Globus pallidus (tissue), 1 donor: ENCODE results near the gene PLEKHG1.

Experiments
- DNase-seq: peaks from one replicate; pipeline ENCODE4 v3.0.0-alpha.2; 2015; ENCODE audit warnings: low spot score

Gene PLEKHG1

DNA sequence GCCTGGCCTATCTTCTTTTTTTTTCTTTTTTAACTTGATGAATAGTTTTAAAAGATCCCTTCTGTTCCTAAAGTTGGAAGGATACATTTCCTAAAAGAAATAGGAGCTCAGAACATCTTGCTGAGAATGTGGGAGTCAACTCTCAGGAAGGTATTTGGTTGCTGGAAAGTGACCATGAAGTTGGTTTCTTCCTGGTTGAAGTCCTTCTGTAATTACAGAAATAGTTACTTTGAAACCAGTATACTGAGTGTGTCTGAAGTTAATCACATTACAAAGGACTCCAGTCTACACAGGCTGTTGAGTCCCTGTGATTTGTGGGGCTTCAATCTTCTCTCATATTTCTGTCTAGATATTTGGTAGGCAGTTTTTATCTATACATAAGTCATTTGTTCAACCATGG, 9.8 kb upstream of the PLEKHG1 start:
- no peak for DNase-seq

DNA sequence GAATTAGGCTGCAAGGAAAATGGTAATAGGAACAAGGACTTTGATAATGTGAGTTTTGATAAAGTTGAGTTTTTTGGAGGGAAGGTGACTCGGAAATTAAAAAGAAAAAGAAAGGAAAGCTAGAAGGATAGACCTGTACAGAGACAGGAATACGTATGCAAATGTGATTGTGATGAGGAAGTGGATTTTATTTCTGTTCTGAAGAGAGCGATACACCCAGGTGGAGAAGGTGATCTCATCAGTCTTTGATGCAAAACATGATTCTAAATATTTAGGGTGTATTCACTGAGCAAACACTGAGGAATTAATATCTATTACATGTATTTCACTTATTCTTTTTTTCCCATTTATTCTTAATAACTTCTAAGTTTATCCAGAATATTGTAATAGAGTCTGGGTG, 9.2 kb upstream of the PLEKHG1 start:
- no peak for DNase-seq

DNA sequence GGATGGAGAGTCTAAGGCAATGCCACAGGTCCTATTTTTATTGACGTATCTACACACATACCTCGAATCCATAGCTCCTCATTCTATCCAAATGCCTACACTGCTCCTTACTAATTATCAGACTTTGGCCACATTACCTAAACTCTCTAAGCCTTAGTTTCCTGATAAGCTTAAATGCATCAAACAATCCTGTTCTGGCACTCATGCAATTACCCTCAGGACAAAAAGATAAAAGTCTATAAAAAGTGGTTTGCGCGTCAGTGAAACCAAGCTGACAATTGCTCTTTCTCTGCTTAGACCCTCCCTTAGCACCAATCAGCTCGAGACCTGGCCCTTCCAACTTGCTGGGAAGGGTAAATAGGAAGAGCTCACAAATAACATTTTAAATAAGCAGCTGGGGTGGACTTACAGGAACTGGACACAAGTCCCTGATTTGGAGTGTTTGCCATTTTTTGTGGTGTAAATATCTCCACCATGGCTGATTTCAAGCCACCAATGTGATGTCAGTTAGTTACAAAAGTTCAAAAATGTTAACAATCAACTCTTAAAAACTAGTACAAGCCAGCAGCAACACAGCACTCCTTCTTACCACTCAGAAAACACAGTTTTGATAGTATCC, 7.2 kb upstream of the PLEKHG1 start:
- no peak for DNase-seq

DNA sequence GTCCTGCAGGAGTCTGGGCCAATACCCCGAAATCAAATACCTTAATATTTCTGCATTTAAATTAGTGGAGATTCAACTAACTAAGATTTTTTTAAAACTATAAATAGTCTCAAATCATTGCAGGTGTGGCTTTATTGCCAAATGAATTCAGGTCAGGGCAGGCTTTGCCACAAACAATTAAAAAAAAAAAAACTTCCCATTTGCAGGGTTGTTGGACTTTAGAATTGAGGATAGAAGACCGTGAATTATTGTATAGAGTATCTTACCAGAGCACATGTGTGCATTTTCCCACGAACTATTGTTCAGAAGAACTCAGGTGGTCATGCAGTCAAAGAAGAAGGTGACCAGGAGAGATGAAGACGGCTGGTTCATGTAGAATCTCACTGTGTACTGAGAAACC, 6.6 kb upstream of the PLEKHG1 start:
- DNase-seq: no peak

DNA sequence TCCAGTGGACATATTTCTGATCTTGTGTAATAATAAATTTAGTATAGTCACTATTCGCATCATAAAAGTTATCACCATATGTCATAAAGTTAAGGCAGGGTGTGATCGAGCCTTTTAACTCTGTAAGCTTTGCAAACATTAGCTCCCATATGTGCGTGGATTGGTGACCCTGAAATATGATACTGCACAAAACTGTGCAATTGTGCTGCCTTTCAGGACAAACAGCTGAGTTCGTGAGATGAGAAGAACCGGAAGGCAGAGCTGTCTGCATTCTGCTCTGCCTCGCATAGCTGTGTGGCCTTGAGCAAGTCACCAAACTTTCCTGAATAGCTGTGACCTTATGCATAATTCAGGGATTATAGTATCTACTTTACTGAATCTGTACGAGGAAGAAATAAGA, 3.2 kb upstream of the PLEKHG1 start:
- no peak for DNase-seq

DNA sequence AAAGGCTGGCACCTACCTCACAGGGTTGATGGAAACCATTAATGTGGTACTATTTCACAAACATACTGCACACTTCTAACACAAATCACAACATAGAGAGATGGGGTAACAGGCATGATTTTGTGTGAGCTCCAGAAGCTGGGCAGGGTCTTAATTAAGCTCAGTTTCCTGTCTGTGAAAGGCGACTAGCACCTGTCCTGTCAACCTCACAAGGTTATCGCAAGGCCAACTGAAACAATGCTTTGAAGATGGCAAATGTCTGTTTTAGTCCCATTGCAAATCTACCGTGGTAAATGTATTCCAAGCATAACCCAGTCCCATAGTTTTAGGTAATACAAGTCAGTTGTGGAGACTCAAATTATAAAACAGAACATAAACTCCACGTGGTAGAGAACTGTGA, 1.3 kb upstream of the PLEKHG1 start:
- no peak for DNase-seq

DNA sequence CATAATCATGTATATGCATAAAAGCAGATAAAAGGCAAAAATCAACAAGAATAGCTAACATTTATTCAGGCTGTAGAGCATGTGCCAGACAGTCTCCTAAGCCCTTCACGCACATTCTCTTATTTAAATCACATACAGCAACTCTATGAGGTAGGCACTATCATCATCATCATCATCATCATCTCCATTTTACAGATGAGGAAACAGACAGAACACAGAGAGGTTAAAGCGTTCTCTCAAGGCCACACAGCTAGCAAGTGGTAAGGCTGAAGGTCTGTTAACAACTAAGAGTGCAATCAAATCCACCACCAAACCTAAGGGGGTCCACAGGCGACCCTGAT, 857 bp upstream of the PLEKHG1 start:
- DNase-seq: no peak

DNA sequence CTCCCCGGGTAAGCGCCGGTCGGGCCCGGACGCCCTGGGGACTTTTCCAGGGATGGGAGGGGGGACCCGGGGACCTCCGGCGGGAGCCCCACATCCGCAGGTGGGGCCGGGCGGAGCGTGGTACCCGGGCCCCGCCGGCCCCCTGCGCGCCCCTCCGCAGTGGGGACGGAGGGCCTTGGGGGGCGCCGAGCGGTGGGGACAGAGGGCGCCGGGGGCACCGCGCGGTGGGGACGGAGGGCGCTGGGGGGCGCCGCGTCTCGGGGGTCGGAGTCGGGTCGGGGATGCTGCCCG, 270 bp downstream of the PLEKHG1 start:
- no peak for DNase-seq

DNA sequence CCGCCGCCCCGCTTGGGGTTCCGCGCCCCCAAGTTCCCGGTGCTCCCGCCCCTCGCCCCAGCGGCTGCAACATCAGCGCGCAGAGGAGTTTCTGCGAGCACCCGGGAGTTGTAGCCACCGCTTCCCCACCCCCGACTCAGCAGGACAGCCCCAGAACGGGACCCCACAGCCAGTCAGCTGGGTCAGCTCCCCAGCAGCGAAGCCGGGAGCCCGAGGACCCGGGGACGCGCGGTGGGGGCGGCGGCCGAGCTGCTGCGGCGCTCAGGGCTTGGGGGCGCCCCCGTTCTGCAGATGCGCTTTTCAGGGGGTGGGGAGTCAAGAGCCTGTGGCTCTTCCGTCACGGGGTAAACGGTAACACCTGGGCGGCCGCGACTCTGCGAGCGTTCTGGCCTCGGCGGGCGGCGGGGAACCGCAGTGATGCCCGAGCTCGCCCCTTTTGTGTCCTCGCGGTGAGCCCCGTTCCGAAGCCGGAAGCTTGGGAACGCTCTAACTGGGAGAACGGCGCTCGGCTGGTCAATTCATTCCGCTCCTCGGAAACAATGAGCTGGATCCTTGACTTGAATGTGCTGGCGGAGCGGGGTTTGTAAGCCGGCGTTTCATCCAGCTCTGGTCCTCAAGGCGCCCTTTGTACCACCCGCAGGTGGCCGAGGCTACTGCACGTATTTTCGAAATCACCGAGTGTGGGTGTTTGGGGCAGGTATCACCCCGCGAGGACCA, 774 bp downstream of the PLEKHG1 start:
- peak; percentile 43 for DNase-seq

DNA sequence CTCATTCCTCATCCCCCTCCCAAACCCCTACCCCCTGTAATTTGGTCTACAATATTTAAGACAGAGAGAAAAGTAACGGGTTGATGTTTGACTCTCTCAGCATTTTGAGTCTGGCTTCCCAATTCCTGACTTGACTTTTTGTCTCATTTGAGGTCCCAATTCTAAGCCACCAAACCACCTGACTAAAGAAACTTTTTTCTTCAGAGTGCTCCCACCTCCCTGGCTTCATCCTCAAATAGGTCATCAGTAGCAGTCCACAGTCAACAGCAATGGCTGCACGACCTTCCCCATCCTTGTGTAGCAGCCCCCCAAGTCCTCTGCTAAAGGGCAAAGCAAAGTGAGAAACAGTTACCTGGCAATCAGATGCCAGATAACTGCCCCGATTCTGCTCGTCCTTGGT, 1.8 kb downstream of the PLEKHG1 start:
- no peak for DNase-seq

DNA sequence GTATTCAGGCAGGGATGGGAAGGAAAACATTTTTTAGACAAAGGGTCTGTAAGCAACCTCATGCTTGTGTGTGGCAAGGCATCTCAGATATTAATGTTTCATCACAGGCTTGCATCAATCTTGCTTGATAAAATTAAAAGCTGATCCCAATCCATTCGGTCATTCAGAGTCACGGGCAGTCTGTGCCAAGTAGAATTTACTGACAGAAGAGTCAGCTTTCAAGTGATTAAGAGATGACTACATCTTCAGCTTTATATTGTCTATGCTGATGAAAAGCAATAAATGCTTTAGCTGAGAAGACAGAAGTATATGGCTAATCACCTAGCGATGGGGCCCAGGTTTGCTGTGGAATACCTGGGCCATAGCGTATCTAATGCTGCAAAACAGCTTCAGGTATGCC, 3.5 kb downstream of the PLEKHG1 start:
- DNase-seq: no peak

DNA sequence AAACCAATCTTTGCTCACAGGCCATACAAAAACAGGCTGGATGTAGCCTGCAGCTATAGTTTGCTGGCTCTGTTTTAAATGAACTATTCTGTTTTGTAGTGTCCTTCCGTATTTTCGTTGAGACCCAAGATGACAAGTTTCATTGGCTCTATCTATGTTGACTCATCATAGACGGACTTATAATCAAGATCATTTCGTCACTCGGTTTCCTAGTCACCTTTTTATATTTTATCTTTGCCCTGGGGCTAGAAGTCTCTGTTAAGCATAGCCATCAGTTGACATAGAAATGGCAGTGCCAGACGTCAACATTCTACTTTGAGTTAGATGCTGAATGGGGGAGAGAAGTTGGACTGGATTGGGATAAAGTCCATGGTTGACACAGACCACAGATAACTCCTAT, 4.8 kb downstream of the PLEKHG1 start:
- no peak for DNase-seq

DNA sequence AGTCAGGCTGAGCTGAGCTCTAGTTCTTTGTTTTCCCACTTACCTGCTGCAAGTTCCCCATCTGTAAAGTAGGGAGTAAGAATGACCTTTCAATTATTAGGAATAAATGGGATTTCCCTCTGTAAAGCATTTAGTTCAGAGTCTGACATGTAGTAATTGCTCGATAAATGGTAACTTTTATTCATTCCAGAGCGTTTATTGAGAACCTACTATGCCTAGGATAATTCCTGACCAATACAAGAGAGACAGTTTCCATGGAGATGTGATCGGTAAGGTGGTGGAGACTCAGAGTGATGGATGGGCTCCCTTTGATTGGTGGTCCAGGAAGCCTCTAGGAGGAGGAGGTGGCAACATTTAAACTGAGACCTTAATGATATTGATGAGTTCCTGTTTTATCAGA, 5.6 kb downstream of the PLEKHG1 start:
- no peak for DNase-seq

DNA sequence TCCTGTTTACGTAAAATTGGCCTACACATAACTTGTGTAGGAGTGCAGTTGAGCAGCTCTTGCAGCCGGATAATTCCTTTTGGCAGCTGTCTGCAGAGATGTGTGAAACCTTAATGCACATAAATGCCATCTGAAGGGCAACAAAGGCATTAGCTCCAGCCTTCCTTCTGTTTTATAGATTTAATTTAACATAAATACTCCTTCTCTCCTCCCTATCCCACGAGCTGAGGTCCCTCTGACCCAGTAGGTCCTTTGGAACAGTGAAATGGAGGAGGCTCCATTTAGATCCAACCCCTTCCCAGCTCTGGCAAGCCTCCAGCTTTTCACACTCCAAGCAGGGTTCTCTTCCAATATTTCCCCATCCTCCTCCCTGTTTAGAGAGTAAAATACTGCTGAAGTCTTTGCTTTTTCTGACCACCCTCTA, 6.5 kb downstream of the PLEKHG1 start:
- no peak for DNase-seq

DNA sequence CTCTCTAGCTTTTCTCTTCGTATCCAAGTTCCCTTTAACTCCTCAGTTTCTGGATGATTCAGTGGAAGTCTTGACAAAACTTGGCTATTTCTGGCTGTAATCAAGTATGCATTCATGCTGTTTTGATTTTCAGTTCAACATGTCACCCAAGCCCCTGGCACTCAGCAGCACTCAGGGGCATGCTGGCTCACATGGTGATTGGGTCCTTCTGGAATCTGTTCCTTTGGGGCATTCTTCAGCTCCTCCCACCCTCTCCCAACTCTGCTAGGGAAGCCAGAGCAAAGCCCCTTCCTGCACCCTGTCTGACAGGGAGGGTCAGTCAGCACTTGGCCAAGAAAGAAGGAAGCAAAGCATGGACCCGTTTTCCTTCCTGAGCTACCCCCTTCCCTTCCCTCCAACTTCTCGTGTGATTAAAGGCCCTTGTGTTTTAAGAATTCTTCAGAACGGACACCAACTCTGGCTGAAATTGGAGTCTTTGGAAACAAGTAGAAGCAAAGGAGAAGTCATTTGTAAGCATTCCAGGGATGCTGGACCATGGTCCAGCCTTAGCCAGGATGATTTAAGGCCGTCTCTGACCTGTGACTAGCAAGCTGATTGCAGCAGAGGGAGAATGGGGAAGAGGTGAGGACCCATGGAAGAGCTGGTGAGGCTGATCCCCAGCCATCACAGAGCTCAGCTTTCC, 7.1 kb downstream of the PLEKHG1 start:
- DNase-seq: no peak

DNA sequence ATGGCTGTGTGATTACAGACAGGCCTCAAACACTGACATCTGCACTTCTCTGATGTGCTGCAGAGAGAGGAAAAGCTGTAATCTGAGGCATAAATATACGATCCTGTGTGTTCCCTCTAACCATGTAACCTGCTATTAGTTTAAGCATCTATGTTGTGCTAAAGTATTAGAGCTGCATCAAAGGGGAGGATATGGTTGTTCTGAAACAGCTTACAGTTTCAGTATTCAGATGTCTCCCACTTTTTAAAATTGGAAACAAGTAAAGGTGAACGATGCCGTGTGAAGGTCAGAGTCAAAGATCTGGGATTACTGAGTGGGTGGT, 7.6 kb downstream of the PLEKHG1 start:
- DNase-seq: no peak

DNA sequence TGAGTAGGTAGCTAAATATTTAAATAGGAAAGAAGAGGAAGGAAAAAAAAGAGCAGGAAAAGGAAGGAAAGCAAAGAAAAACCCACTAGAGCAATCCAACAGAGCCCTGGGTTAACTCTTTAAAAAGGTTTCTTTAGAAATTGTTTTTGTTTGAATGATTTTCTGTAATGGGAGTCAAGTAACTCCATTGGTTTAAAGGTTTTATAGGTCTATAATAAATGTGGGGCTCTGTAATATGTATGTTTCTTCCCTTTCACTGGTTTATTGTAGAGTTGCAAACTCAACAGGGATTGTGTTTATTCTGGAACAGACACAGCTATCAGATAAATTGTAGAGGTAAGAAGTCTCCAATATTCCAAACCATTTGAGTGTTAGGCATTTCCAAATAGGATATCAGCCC, 10.9 kb downstream of the PLEKHG1 start:
- DNase-seq: no peak

DNA sequence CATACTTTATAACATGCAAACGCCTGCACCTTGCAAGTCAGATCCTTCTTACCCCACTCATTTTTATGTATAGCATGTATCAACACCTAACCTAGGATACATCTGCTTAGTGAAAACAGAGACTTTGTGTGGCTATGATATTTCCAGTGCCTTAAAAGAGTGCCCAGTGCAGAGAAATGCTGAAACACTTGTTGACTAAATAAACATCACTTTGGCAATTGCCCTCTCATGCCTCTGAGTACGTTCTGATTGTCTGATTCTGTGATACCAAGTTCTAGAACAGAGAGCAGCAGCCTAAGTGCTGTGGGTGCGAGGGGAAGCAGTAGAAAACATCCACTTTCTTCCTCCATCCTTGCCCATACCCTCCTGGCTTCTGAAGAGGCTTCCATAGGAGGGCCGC, 13.6 kb downstream of the PLEKHG1 start:
- no peak for DNase-seq

DNA sequence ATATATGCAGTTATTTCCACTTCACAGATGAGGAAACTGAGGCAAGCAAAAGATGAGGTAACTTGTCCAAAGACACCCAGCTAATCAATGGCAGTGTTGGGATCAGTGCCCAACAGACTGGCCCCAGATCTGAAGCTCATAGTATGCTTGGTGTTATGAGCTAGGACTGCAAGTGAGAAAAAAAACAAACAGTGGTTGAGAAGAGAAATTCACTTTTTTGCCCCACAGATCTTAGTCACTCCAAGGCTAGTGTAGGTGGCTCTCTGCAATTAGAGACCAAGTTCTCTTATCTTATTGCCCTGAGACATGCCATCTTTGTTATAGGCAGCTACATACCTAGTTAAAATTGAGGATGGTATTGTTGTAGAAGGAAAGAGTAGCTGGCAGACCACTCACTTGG, 16.3 kb downstream of the PLEKHG1 start:
- DNase-seq: no peak

DNA sequence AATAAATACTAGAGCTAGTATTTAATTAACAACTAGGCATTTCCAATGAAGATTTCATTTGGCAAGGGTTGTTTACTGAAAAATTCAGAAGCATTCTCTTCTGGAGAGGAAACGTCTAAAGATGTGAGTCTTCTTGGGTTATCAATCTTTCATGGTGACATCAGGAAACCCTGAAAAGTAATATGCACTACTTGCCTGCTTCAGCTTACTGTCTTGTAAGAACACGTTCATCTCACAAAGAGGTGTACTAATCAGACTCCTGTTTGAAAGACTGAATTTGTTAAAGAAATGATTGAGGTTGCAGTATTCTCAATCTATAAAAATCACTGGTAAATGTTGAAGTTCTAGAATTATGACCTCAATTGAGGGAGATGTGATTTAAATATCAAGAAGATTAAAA, 16.9 kb downstream of the PLEKHG1 start:
- no peak for DNase-seq

DNA sequence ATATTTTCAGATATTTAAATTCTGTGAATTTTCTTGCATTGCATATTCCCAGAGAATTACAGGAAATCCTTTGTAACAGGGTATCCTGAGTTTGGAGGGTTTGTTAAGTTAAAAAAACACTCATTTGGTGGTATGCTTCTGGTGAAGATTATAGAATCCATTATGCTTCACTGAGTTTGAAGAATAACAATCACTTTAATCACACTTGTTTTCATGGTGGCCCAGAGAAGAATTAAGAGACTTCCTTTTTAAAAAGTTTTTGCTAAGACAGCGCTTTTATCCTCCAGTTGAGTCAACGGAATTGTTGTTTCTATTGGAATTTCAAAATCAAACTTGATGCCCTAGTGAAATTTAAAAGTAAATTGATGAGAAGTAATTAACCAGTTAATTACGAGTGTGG, 17.4 kb downstream of the PLEKHG1 start:
- DNase-seq: no peak

DNA sequence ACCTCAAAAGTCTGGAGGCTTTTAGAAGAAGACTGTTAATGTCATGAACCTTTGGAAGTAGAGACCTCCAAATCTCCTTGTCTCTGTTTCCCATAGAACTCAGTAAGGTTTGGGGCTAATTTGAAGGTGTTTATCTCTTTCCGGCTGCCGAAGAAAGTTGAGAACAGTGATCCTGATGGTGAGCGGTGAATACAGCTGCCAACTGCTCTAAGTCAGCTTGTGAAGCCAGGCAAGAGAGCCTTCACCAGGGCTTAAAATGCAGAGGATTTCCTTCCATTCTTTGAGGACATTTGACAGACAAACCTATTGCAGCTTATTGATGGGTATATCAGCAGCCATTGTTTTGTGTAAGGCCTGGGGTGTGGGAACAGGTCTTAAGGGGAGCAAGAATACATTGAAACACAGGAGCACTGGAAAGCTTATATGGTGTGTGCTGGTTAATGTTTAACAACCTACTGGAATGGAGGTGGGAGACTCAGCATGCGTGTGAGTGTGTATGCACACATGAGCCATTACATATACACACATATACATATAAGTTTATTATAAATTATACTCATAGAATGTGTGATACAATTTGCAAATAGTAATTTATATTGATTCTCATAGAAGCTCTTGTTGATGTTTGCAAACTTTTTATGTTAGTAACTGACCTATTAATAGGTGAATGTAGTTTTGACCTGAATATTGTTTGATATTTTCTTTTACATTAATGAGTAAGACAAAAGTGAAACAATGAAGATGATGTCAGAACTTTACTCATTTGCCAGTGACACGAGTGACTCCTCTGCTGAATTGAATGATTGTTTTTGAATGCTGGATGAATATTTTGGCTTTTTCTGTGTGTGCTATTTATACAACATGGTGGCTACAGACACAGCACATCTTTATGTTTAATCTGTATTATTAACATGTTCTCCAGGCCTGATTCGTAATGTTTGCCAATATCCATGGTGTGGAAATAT, 18.1 kb downstream of the PLEKHG1 start:
- no peak for DNase-seq

DNA sequence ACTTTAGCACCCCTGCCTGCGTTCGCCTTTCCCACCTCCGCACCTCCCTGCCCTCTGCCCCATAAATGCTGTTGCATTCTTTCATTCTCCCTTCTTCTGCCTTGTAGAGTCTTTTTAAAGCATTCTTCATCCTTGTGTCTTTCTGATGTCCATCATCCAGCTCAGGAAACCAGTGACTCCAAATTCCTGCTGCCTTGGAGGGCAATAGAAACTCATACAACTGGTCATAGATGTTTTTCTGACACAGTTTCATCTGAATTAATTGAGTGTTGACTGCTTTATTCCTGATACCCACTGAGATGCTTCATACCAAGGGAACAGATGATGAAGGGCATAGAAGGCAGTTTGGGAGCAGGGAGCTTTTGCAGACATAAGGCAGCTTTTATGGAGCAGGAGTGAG, 19.6 kb downstream of the PLEKHG1 start:
- DNase-seq: no peak
